Small intestine (tissue), 16 donors: ENCODE measurements around the gene PTTG1IP. TPM values are rescaled to one million over a fixed set of nuclear protein-coding genes. Genes with fewer than 3 reads are reported as not detected.

Experiments
- DNase-seq, 2 donors: peaks; one replicate each; pipeline versions ENCODE4 v3.0.0 to v3.0.0-alpha.2; 2013
- FAIRE-seq: peaks from 2 replicates; lab custom pipeline; 2012; peaks lifted over from hg19 to GRCh38; lab: Jason Lieb, UNC
- H3K27ac ChIP-seq, 3 donors: one replicate each; pipeline ENCODE4 v1.5.1; 2013; ENCODE audit warnings: low read length in 2 of 3, mild to moderate bottlenecking in 2 of 3, control low read depth in 1 of 3, inconsistent platforms in 1 of 3, low read depth in 1 of 3, moderate library complexity in 1 of 3
- H3K27me3 ChIP-seq, 3 donors: one replicate each; pipeline ENCODE4 v1.6.1; 2013; ENCODE audit warnings: low read length in 3 of 3, inconsistent platforms in 1 of 3; ENCODE audit not compliant: control insufficient read depth in 3 of 3, insufficient read depth in 3 of 3
- H3K36me3 ChIP-seq, 3 donors: one replicate each; pipeline ENCODE4 v1.6.1; 2013; ENCODE audit warnings: low read length in 3 of 3, inconsistent platforms in 1 of 3, low read depth in 1 of 3, mild to moderate bottlenecking in 1 of 3, moderate library complexity in 1 of 3; ENCODE audit not compliant: control insufficient read depth in 3 of 3, insufficient read depth in 2 of 3
- H3K4me1 ChIP-seq, 3 donors: one replicate each; pipeline ENCODE4 v1.6.1; 2013; ENCODE audit warnings: low read length in 2 of 3, inconsistent platforms in 1 of 3, low read depth in 1 of 3, mild to moderate bottlenecking in 1 of 3, moderate library complexity in 1 of 3; ENCODE audit not compliant: control insufficient read depth in 3 of 3, insufficient read depth in 2 of 3
- H3K4me3 ChIP-seq, 3 donors: one replicate each; pipeline ENCODE4 v1.5.1; 2013; ENCODE audit warnings: low read length in 3 of 3, control low read depth in 1 of 3, inconsistent platforms in 1 of 3, low read depth in 1 of 3, mild to moderate bottlenecking in 1 of 3, moderate library complexity in 1 of 3
- H3K9me3 ChIP-seq, 2 donors: one replicate each; pipeline ENCODE4 v1.6.1; 2013; ENCODE audit warnings: low read depth in 1 of 2, low read length in 1 of 2; ENCODE audit not compliant: control insufficient read depth in 2 of 2, insufficient read depth in 1 of 2
- WGBS, 3 donors: extraction: QIAGEN DNeasy Blood & Tissue Kit; methylation state at CpG; one replicate each; pipeline ENCODE4 v1.1.7; 2013; 5-methylcytosine and 5-hydroxymethylcytosine counted together
- long read RNA-seq, 10 donors: transcript quantifications; one replicate each; lab custom pipeline, GENCODE V29; 2026
- polyA plus RNA-seq, 4 donors: library from polyadenylated mRNA; stranded (reverse) in 3 of 4; unstranded in 1 of 4; fragments of 200-250 nt in 3 of 4; fragments of 120-200 nt in 1 of 4; gene quantifications; one replicate each; pipeline versions ENCODE4 v1.2.1 to v1.2.3, GENCODE V29; 2013
- donor health status: healthy with polysubstance abuse.
- donor health status: control.
- donor health status: control.
- donor health status: Bipolar disorder and iron deficiency.
- donor health status: healthy.

Gene PTTG1IP
- 100 to 1,000 TPM; 116 to 330 (median 128) TPM for polyA plus RNA-seq
- long read RNA-seq, donor 1, transcript PTTG1IP-201 (6 exons, 2,760 nt) = major isoform, 171 of 420 reads
- long read RNA-seq, donor 1, partial matches to known transcripts = 249 of 420 reads
- long read RNA-seq, donor 1, other reads (novel, unspliced or antisense) = 0 of 420 reads
- long read RNA-seq, donor 2, transcript PTTG1IP-201 (6 exons, 2,760 nt) = major isoform, 29 of 37 reads
- long read RNA-seq, donor 2, partial matches to known transcripts = 8 of 37 reads
- long read RNA-seq, donor 2, other reads (novel, unspliced or antisense) = 0 of 37 reads
- long read RNA-seq, donor 3, transcript PTTG1IP-201 (6 exons, 2,760 nt) = major isoform, 59 of 113 reads
- long read RNA-seq, donor 3, partial matches to known transcripts = 53 of 113 reads
- long read RNA-seq, donor 3, other reads (novel, unspliced or antisense) = 0 of 113 reads
- long read RNA-seq, donor 4, partial matches to known transcripts = 0 of 3 reads
- long read RNA-seq, donor 4, other reads (novel, unspliced or antisense) = 0 of 3 reads
- long read RNA-seq, donor 5, transcript PTTG1IP-201 (6 exons, 2,760 nt) = major isoform, 42 of 86 reads
- long read RNA-seq, donor 5, partial matches to known transcripts = 43 of 86 reads
- long read RNA-seq, donor 5, other reads (novel, unspliced or antisense) = 0 of 86 reads
- long read RNA-seq, donor 6, transcript PTTG1IP-201 (6 exons, 2,760 nt) = major isoform, 75 of 139 reads
- long read RNA-seq, donor 6, partial matches to known transcripts = 63 of 139 reads
- long read RNA-seq, donor 6, other reads (novel, unspliced or antisense) = 0 of 139 reads
- long read RNA-seq, donor 7, transcript PTTG1IP-201 (6 exons, 2,760 nt) = major isoform, 140 of 200 reads
- long read RNA-seq, donor 7, partial matches to known transcripts = 60 of 200 reads
- long read RNA-seq, donor 7, other reads (novel, unspliced or antisense) = 0 of 200 reads
- long read RNA-seq, donor 8, transcript PTTG1IP-201 (6 exons, 2,760 nt) = major isoform, 5 of 5 reads
- long read RNA-seq, donor 8, partial matches to known transcripts = 0 of 5 reads
- long read RNA-seq, donor 8, other reads (novel, unspliced or antisense) = 0 of 5 reads
- long read RNA-seq, donor 9, transcript PTTG1IP-201 (6 exons, 2,760 nt) = major isoform, 21 of 30 reads
- long read RNA-seq, donor 9, partial matches to known transcripts = 9 of 30 reads
- long read RNA-seq, donor 9, other reads (novel, unspliced or antisense) = 0 of 30 reads
- long read RNA-seq, donor 10, transcript PTTG1IP-201 (6 exons, 2,760 nt) = major isoform, 61 of 137 reads
- long read RNA-seq, donor 10, partial matches to known transcripts = 76 of 137 reads
- long read RNA-seq, donor 10, other reads (novel, unspliced or antisense) = 0 of 137 reads

GRCh38 chr21:44873356-44874239 is at the start of gene PTTG1IP:
PTTG1IP (minus strand) TSS chr21:44873690; CDS start chr21:44873616, 74 bp downstream.
- no peaks in the 10 kb centered on the region for H3K36me3 ChIP-seq
- peak within 1 kb of the TSS; percentile 76 to 94 (median 87) for H3K4me3 ChIP-seq
- no peak for FAIRE-seq
- DNase-seq = peak; percentile 99 to 100
- peak within 1 kb of the TSS; percentile 90 to 96 (median 92) for H3K27ac ChIP-seq
- no peaks in the 10 kb centered on the region for H3K27me3 ChIP-seq
- WGBS, 3 donors = 0 to 1% (median 0%) methylated on average over 85 to 123 of the region's 123 CpGs
- H3K4me1 ChIP-seq = peaks cover 6 to 40% (median 16%) of the 10 kb centered on the region in 3 donors
- no peaks in the 10 kb centered on the region for H3K9me3 ChIP-seq

GRCh38 chr21:44921928-44922327 is 48.4 kb upstream of the PTTG1IP start:
- no peak for FAIRE-seq
- H3K27me3 ChIP-seq = peaks cover 0 to 18% (median 0%) of the 10 kb centered on the region in 3 donors

DNA sequence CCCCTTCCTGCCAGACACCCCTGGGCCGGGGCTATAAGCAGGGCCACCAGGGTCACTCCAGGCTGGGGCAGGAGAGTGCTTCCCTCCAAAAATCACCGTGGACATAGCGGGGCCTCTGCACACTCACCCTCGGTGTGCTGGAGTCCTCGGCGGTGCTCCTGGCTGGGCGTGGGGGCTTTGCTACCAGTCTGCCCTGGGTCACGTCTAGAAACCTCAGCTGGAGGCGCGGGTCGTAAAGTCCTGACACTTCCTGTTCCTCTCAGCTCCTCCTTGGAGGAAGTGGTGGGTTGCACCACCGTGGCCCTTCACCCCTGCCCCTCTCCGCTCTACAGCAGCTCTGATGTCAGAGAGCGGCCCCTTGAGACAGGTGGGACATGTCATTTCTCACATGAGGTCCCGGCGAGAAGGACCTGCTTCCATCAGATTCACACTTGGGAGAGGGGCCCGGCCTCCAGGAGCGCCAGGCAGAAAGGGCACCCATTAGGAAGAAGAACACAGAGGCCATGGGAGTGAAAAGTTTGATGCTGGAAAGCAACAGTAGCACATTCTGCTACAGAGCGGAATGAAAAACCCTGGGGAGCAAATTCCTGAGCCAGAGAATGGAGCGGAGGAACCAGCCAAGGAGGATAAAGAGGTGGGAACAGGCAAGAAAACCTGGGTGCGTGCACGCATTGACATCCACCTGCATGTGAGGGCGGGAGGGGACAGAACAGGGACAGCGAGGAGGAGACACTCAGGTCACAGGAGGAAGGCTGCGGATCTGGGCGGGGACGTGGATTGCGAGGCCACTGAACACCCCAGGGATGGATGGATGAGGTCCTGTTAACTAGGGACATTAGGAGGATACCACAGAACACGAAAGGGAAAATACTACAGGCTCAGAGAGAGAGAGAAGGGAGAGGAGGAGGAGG is 47.5 kb upstream of the PTTG1IP start, which contains the start of gene ITGB2:
ITGB2 (minus strand) TSS at position 206 of the 911 bp plus-strand sequence. CDS start 10,117 bp downstream, outside the sequence.
- DNase-seq (no peak), FAIRE-seq (no peak)
- Histone ChIP-seq H3K27me3 (peaks cover 0 to 8% (median 0%) of the 10 kb centered on the region in 3 donors), H3K4me1 (peaks cover 0 to 2% (median 0%) of the 10 kb centered on the region in 3 donors), H3K36me3 (no peaks in the 10 kb centered on the region), H3K27ac (peak within 1 kb of the TSS in 2 of 3 donors; percentile 17 to 56), H3K9me3 (no peaks in the 10 kb centered on the region), H3K4me3 (peak within 1 kb of the TSS; percentile 15 to 55 (median 45))
- WGBS, 3 donors = 47 to 54% (median 49%) methylated on average over 28 to 29 of the region's 29 CpGs

More at GRCh38 chr21:44921928-44922327, 48.4 kb upstream of the PTTG1IP start:
- WGBS, 3 donors = 65 to 79% (median 74%) methylated on average over 5 of the region's 5 CpGs
- no peaks in the 10 kb centered on the region for H3K9me3 ChIP-seq
- no peak for DNase-seq
- H3K4me3 ChIP-seq = no peak overlapping the region
- no peaks in the 10 kb centered on the region for H3K36me3 ChIP-seq
- no peak overlapping the region for H3K27ac ChIP-seq
- peaks cover 0 to 2% (median 0%) of the 10 kb centered on the region in 3 donors for H3K4me1 ChIP-seq

DNA sequence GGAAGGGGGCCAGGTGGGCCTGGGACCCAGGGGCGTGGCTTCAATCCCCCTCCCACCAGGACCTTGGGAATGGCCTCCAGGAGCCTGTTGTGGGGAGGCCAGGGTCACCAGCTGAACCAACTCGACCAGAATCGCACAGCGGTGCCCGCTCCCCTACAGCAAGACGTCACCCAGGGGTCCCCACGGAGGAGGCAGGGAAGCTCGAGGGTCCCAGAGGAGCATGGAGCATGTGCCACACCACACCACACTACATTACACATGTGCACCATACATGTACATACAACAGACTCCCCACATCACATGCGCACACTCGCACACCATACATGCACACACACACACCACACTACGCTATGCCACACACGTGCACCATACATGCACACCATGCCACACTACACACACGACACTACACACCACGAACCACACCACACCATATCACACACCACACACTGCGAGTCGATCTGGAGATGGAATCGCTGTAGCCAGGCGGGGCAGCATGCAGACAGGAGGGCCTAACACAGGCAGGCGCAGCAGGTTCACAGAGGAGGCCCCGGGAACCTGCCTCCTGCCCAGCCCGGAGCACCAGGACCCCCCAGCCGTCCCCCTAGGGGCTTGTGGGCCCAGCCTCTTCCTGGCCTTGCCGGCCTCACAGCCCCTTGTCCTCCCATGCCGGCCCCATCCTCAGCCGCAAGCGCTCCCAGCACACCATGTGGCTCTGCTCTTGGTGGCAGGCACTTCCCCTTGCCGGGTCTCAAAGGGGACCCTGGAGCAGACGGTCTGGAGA is 46.6 kb upstream of the PTTG1IP start:
- DNase-seq (no peak), FAIRE-seq (no peak)
- no peaks in the 10 kb centered on the region for H3K9me3 ChIP-seq
- H3K27ac ChIP-seq = peak overlapping the region in 2 of 3 donors; percentile 17 to 18
- H3K27me3 ChIP-seq = peaks cover 0 to 8% (median 0%) of the 10 kb centered on the region in 3 donors
- peaks cover 0 to 2% (median 0%) of the 10 kb centered on the region in 3 donors for H3K4me1 ChIP-seq
- whole genome bisulfite sequencing, 3 donors = 60 to 67% (median 60%) methylated on average over 26 to 28 of the region's 28 CpGs
- no peaks in the 10 kb centered on the region for H3K36me3 ChIP-seq
- H3K4me3 ChIP-seq = peak overlapping the region; percentile 15 to 55 (median 45)

DNA sequence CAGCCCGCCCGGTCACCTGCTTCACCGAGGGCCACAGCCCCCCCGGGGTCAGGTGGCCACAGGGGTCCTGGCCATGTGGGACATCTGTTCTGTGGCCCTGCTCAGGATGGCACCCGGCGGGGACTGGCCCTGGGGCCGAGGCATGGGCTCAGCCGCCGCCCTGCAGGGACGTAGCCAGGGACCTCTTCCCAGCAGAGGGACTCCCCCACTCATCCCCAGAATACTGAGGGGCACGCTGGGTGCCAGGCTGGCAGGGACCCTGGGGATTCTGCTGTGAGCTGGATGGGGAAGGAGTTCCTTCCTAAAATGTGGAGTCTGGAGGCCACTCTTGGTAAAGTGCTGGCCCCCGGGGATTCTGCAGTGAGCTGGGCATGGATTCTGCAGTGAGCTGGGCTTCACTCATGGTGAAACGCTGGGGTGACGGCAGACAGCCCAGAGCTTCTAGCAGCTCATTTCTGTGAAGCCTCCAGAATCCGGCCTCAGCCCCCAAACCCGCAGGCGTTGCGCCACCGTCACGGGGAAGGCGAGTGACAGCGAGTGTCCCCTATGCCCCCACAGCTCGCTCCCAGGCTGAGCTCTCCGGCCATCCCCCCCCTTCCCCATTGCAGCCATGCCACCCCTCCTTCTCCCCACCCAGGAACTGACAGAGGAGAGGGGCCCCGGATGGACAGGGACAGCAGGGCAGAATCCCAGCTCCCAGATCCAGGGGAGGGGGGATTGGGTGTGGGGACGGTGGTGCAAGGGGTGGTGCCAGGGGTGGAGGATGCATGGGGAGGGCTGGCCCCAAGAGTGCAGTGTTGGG is 45.8 kb upstream of the PTTG1IP start:
- Histone ChIP-seq H3K27ac (no peak overlapping the region), H3K4me3 (peak overlapping the region in 2 of 3 donors; percentile 7 to 16), H3K4me1 (peaks cover 0 to 3% (median 0%) of the 10 kb centered on the region in 3 donors), H3K27me3 (peaks cover 0 to 8% (median 0%) of the 10 kb centered on the region in 3 donors), H3K36me3 (no peaks in the 10 kb centered on the region), H3K9me3 (no peaks in the 10 kb centered on the region)
- FAIRE-seq (no peak), DNase-seq (no peak)
- WGBS, 3 donors = 40 to 63% (median 53%) methylated on average over 22 of the region's 26 CpGs
